IMR-90 (cell line): ENCODE data around the gene POLR2F.

Source experiments
- CEBPB ChIP-seq: IDR thresholded peaks from 2 replicates; pipeline ENCODE4 v1.6.1; 2012; ENCODE audit warnings: low read depth, low read length, improper control_type of control experiment
- POLR2A ChIP-seq: IDR thresholded peaks from 2 replicates; pipeline ENCODE4 v1.6.1; 2012; ENCODE audit warnings: mild to moderate bottlenecking, low read depth, low read length
- SMC3 ChIP-seq: fragments of 150-350 bp; IDR thresholded peaks from 2 replicates; pipeline ENCODE4 v1.6.1; 2016; ENCODE audit warnings: low read depth, mild to moderate bottlenecking, antibody characterized with exemption, low read length, moderate library complexity
- TF ChIP-seq, protein P1 (sequence below): conservative IDR thresholded peaks from 2 replicates; pipeline ENCODE4 v1.5.1; 2012; ENCODE audit warnings: mild to moderate bottlenecking, low read depth, low read length, improper control_type of control experiment

DNA sequence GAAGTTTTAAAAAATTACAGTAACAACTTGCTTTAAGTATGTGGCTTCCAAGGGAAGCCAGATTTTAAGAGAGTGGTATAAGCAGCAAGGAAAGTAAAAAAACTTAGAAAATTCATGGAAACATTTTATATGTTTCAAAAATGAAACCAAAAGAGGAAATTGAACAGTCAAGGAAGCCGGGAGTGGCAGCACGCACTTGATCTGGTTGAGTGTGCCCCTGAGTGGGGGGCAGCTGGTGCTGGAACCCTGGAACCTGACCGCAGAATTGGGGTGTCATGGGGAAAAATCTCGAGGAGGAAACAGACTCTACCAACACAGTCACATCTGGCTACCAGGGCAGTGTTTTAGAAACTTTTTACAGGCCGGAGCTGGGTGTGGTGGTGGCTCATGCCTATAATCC, 33.4 kb upstream of the POLR2F start:
- TF ChIP-seq, protein P1, sequence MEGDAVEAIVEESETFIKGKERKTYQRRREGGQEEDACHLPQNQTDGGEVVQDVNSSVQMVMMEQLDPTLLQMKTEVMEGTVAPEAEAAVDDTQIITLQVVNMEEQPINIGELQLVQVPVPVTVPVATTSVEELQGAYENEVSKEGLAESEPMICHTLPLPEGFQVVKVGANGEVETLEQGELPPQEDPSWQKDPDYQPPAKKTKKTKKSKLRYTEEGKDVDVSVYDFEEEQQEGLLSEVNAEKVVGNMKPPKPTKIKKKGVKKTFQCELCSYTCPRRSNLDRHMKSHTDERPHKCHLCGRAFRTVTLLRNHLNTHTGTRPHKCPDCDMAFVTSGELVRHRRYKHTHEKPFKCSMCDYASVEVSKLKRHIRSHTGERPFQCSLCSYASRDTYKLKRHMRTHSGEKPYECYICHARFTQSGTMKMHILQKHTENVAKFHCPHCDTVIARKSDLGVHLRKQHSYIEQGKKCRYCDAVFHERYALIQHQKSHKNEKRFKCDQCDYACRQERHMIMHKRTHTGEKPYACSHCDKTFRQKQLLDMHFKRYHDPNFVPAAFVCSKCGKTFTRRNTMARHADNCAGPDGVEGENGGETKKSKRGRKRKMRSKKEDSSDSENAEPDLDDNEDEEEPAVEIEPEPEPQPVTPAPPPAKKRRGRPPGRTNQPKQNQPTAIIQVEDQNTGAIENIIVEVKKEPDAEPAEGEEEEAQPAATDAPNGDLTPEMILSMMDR, result no peak
- TF ChIP-seq POLR2A (no peak), SMC3 (no peak), CEBPB (no peak)
